WTC11 (cell line): ENCODE measurements around the gene NRG3.

Experiments
- ZNF138 ChIP-seq: sonication (generic); formaldehyde crosslinking; conservative IDR thresholded peaks from 2 replicates; pipeline ENCODE4 v1.8.1; 2022; ENCODE audit warnings: mild to moderate bottlenecking, moderate library complexity, missing genetic modification reagents
- TF ChIP-seq, protein P1 (sequence below): fragments of 200-600 bp; IDR thresholded peaks from 2 replicates; pipeline ENCODE4 v1.8.0; 2022; ENCODE audit warnings: antibody characterized with exemption
- TF ChIP-seq, protein P2 (sequence below): sonication (generic); formaldehyde crosslinking; IDR thresholded peaks from 2 replicates; pipeline ENCODE4 v1.8.1; 2022; ENCODE audit warnings: low read depth, missing genetic modification reagents, borderline replicate concordance

DNA sequence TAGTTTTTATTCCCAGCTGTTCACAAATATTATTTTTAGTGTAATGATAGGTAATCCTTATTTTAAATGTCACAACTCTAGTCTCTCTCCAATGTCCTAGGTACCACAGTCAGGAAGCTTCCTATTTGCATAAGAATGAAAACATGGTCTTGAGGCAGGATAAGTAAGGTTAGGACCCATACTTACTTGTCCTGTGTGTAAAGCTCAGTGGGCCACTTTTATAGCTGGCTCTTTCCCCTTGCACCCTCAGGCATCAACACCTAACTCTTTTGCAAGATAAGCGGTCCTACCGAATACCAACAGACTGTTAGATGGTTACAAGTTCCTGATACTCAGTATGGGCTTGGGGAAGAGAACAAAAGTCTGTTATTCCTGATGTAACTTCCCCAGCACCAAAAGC, 986.9 kb downstream of the NRG3 start:
- TF ChIP-seq, protein P1, sequence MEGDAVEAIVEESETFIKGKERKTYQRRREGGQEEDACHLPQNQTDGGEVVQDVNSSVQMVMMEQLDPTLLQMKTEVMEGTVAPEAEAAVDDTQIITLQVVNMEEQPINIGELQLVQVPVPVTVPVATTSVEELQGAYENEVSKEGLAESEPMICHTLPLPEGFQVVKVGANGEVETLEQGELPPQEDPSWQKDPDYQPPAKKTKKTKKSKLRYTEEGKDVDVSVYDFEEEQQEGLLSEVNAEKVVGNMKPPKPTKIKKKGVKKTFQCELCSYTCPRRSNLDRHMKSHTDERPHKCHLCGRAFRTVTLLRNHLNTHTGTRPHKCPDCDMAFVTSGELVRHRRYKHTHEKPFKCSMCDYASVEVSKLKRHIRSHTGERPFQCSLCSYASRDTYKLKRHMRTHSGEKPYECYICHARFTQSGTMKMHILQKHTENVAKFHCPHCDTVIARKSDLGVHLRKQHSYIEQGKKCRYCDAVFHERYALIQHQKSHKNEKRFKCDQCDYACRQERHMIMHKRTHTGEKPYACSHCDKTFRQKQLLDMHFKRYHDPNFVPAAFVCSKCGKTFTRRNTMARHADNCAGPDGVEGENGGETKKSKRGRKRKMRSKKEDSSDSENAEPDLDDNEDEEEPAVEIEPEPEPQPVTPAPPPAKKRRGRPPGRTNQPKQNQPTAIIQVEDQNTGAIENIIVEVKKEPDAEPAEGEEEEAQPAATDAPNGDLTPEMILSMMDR = no peak
- TF ChIP-seq, protein P2, sequence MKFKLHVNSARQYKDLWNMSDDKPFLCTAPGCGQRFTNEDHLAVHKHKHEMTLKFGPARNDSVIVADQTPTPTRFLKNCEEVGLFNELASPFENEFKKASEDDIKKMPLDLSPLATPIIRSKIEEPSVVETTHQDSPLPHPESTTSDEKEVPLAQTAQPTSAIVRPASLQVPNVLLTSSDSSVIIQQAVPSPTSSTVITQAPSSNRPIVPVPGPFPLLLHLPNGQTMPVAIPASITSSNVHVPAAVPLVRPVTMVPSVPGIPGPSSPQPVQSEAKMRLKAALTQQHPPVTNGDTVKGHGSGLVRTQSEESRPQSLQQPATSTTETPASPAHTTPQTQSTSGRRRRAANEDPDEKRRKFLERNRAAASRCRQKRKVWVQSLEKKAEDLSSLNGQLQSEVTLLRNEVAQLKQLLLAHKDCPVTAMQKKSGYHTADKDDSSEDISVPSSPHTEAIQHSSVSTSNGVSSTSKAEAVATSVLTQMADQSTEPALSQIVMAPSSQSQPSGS = no peak
- TF ChIP-seq ZNF138 = no peak
